Osteoblast (primary cell): Measurements from ENCODE around the gene COA8. TPM values are rescaled to one million over a fixed set of nuclear protein-coding genes. Genes with fewer than 3 reads are reported as not detected.
A peak's percentile ranks its signal among the peaks of the same experiment; 100 is the strongest.

Source experiments
- DNase-seq: peaks from one replicate; pipeline ENCODE4 v3.0.0; 2011; ENCODE audit warnings: low spot score, mixed read lengths; ENCODE audit not compliant: insufficient read length; ENCODE audit errors: missing footprints
- H2AFZ ChIP-seq: 2 replicates; pipeline ENCODE4 v1.6.0; 2011; ENCODE audit warnings: mild to moderate bottlenecking, low read length
- H3K27ac ChIP-seq: 2 replicates; pipeline ENCODE4 v1.5.1; 2011; ENCODE audit warnings: mild to moderate bottlenecking, low read depth, low read length, moderate library complexity
- H3K27me3 ChIP-seq: 2 replicates; pipeline ENCODE4 v1.6.0; 2012; ENCODE audit warnings: mild to moderate bottlenecking, control low read depth, inconsistent platforms, low read length, moderate library complexity; ENCODE audit not compliant: insufficient read depth
- H3K36me3 ChIP-seq: 2 replicates; pipeline ENCODE4 v1.5.1; 2011; ENCODE audit warnings: mild to moderate bottlenecking, low read length, control low read depth, moderate library complexity; ENCODE audit not compliant: insufficient read depth
- H3K4me1 ChIP-seq: 2 replicates; pipeline ENCODE4 v1.5.1; 2011; ENCODE audit warnings: mild to moderate bottlenecking, low read length, control low read depth, moderate library complexity; ENCODE audit not compliant: insufficient read depth
- H3K4me2 ChIP-seq: 2 replicates; pipeline ENCODE4 v1.6.0; 2011; ENCODE audit warnings: mild to moderate bottlenecking, low read length; ENCODE audit not compliant: insufficient read depth
- H3K4me3 ChIP-seq: fragments of 200-600 bp; sonication (generic); 3 replicates; pipeline ENCODE4 v1.5.1; 2012; ENCODE audit warnings: mild to moderate bottlenecking, low read length, inconsistent platforms; ENCODE audit not compliant: insufficient read depth
- H3K79me2 ChIP-seq: 2 replicates; pipeline ENCODE4 v1.6.0; 2012; ENCODE audit warnings: mild to moderate bottlenecking, low read length, control low read depth, inconsistent platforms; ENCODE audit not compliant: insufficient read depth
- H3K9me3 ChIP-seq: 2 replicates; pipeline ENCODE4 v1.5.1; 2011; ENCODE audit warnings: low read depth, low read length, control low read depth
- H4K20me1 ChIP-seq: 2 replicates; pipeline ENCODE4 v1.6.0; 2012; ENCODE audit warnings: mild to moderate bottlenecking, low read length, control low read depth; ENCODE audit not compliant: insufficient read depth
- CTCF ChIP-seq: IDR thresholded peaks from 2 replicates; pipeline ENCODE4 v1.5.1; 2011; ENCODE audit warnings: mild to moderate bottlenecking, low read depth, low read length, moderate library complexity; ENCODE audit errors: extremely low read depth
- total RNA-seq: library from RNA; depleted of rRNA; stranded (reverse); fragments of >200 nt; gene quantifications from 2 replicates; pipeline ENCODE4 v1.2.3, GENCODE V29; 2012

Gene COA8
- total RNA-seq, 1 donor: 24.6 TPM

- Histone ChIP-seq H4K20me1 (peaks cover 18% of the 10 kb centered on the region), H3K79me2 (peaks cover 31% of the 10 kb centered on the region), H3K27me3 (no peaks in the 10 kb centered on the region), H2AFZ (no peak overlapping the region), H3K4me1 (peaks cover 14% of the 10 kb centered on the region), H3K36me3 (peaks cover 8% of the 10 kb centered on the region), H3K9me3 (no peaks in the 10 kb centered on the region), H3K27ac (no peak overlapping the region), H3K4me3 (no peak overlapping the region), H3K4me2 (no peak overlapping the region)
- TF ChIP-seq CTCF: no peak
- peak; percentile 74 for DNase-seq
Observed at GRCh38 chr14:103534576-103535061, 28.1 kb upstream of the COA8 start.

- TF ChIP-seq CTCF: no peak
- Histone ChIP-seq H4K20me1 (peaks cover 14% of the 10 kb centered on the region), H3K4me2 (no peak overlapping the region), H2AFZ (no peak overlapping the region), H3K27ac (no peak overlapping the region), H3K4me1 (peaks cover 13% of the 10 kb centered on the region), H3K36me3 (peaks cover 6% of the 10 kb centered on the region), H3K79me2 (peaks cover 24% of the 10 kb centered on the region), H3K27me3 (no peaks in the 10 kb centered on the region), H3K4me3 (no peak overlapping the region), H3K9me3 (no peaks in the 10 kb centered on the region)
- peak; percentile 69 for DNase-seq
Observed at GRCh38 chr14:103535081-103535890, 27.5 kb upstream of the COA8 start.

GRCh38 chr14:103535891-103536565 is 26.7 kb upstream of the COA8 start:
- H4K20me1 ChIP-seq: peaks cover 9% of the 10 kb centered on the region
- no peaks in the 10 kb centered on the region for H3K27me3 ChIP-seq
- no peak overlapping the region for H3K4me3 ChIP-seq
- peaks cover 4% of the 10 kb centered on the region for H3K36me3 ChIP-seq
- TF ChIP-seq CTCF: no peak
- H3K4me2 ChIP-seq: no peak overlapping the region
- no peak overlapping the region for H2AFZ ChIP-seq
- H3K27ac ChIP-seq: peak overlapping the region; percentile 53
- peak; percentile 90 for DNase-seq
- H3K9me3 ChIP-seq: no peaks in the 10 kb centered on the region
- peaks cover 21% of the 10 kb centered on the region for H3K4me1 ChIP-seq
- peaks cover 16% of the 10 kb centered on the region for H3K79me2 ChIP-seq

GRCh38 chr14:103536693-103537092 is 26.1 kb upstream of the COA8 start:
- peaks cover 5% of the 10 kb centered on the region for H4K20me1 ChIP-seq
- peaks cover 4% of the 10 kb centered on the region for H3K36me3 ChIP-seq
- no peak overlapping the region for H3K4me3 ChIP-seq
- peaks cover 26% of the 10 kb centered on the region for H3K4me1 ChIP-seq
- H3K27ac ChIP-seq: peak overlapping the region; percentile 53
- H3K9me3 ChIP-seq: no peaks in the 10 kb centered on the region
- no peak for TF ChIP-seq CTCF
- no peak overlapping the region for H3K4me2 ChIP-seq
- H3K79me2 ChIP-seq: peaks cover 10% of the 10 kb centered on the region
- no peak overlapping the region for H2AFZ ChIP-seq
- DNase-seq: peak; percentile 66
- H3K27me3 ChIP-seq: no peaks in the 10 kb centered on the region
